WTC11 (cell line): ENCODE data around the gene TRIM40. TPM values are rescaled to one million over a fixed set of nuclear protein-coding genes. Genes with fewer than 3 reads are reported as not detected.

Experiments
- ATAC-seq: fragments of 200-7000 bp; cut with Tn5 transposase; 2 replicates; pipeline ENCODE4 v1.10.0; 2021; ENCODE audit warnings: mild to moderate bottlenecking, moderate library complexity
- CTCF ChIA-PET: fragments of 300-600 bp; sonication (Branson Sonifier 250); formaldehyde crosslinking; loops from one replicate; lab custom pipeline; 2021; ENCODE audit warnings: antibody characterized with exemption; lab: Charles Lee
- POLR2A ChIA-PET: fragments of 350-600 bp; sonication (Branson Sonifier 250); formaldehyde crosslinking; loops from one replicate; lab custom pipeline; 2021; ENCODE audit warnings: antibody characterized with exemption; lab: Charles Lee
- DNase-seq: peaks from one replicate; pipeline ENCODE4 v3.0.0; 2021; ENCODE audit warnings: low spot score
- H3K27ac Mint-ChIP-seq: 2 replicates; pipeline ENCODE4 v1.8.0; 2021; ENCODE audit warnings: mixed read lengths
- H3K27me3 Mint-ChIP-seq: 2 replicates; pipeline ENCODE4 v1.8.0; 2021; ENCODE audit warnings: low read depth, mild to moderate bottlenecking, moderate library complexity, mixed read lengths
- H3K36me3 Mint-ChIP-seq: 2 replicates; pipeline ENCODE4 v1.8.0; 2021; ENCODE audit warnings: mixed read lengths
- H3K4me1 Mint-ChIP-seq: 2 replicates; pipeline ENCODE4 v1.8.0; 2022; ENCODE audit warnings: mixed read lengths
- H3K4me3 Mint-ChIP-seq: 2 replicates; pipeline ENCODE4 v1.8.0; 2021; ENCODE audit warnings: mild to moderate bottlenecking, moderate library complexity, mixed read lengths
- H3K9me3 Mint-ChIP-seq: 2 replicates; pipeline ENCODE4 v1.8.0; 2021; ENCODE audit warnings: mixed read lengths
- EMX1 ChIP-seq: fragments of 250-450 bp; sonication (Bioruptor Pico); IDR thresholded peaks from 2 replicates; pipeline ENCODE4 v1.8.0; 2021; ENCODE audit warnings: mild to moderate bottlenecking
- ETV6 ChIP-seq: sonication (generic); formaldehyde crosslinking; IDR thresholded peaks from 2 replicates; pipeline ENCODE4 v1.8.1; 2022; ENCODE audit warnings: mild to moderate bottlenecking, missing genetic modification reagents
- IRF2 ChIP-seq: sonication (generic); formaldehyde crosslinking; IDR thresholded peaks from 2 replicates; pipeline ENCODE4 v1.8.0; 2022; ENCODE audit warnings: low read depth, missing genetic modification reagents, borderline replicate concordance
- NFE2L1 ChIP-seq: sonication (generic); formaldehyde crosslinking; IDR thresholded peaks from 2 replicates; pipeline ENCODE4 v1.8.1; 2023; ENCODE audit warnings: missing genetic modification reagents
- NFYB ChIP-seq: sonication (generic); formaldehyde crosslinking; conservative IDR thresholded peaks from 2 replicates; pipeline ENCODE4 v1.8.0; 2022; ENCODE audit warnings: low read depth, missing genetic modification reagents
- NR2C2 ChIP-seq: sonication (generic); formaldehyde crosslinking; IDR thresholded peaks from 2 replicates; pipeline ENCODE4 v1.8.0; 2022; ENCODE audit warnings: mild to moderate bottlenecking, missing genetic modification reagents
- OVOL2 ChIP-seq: fragments of 250-450 bp; sonication (Bioruptor Pico); IDR thresholded peaks from 2 replicates; pipeline ENCODE4 v1.9.0; 2021; ENCODE audit warnings: mild to moderate bottlenecking, borderline replicate concordance
- SMAD3 ChIP-seq: sonication (generic); formaldehyde crosslinking; IDR thresholded peaks from 2 replicates; pipeline ENCODE4 v1.8.0; 2022; ENCODE audit warnings: missing genetic modification reagents, mild to moderate bottlenecking, borderline replicate concordance
- SP1 ChIP-seq: sonication (generic); formaldehyde crosslinking; conservative IDR thresholded peaks from 2 replicates; pipeline ENCODE4 v1.8.1; 2022; ENCODE audit warnings: missing genetic modification reagents
- ZNF121 ChIP-seq: sonication (generic); formaldehyde crosslinking; IDR thresholded peaks from 2 replicates; pipeline ENCODE4 v1.8.0; 2023; ENCODE audit warnings: missing genetic modification reagents
- ZNF263 ChIP-seq: sonication (generic); formaldehyde crosslinking; IDR thresholded peaks from 2 replicates; pipeline ENCODE4 v1.8.1; 2022; ENCODE audit warnings: low read depth, mild to moderate bottlenecking, moderate library complexity, missing genetic modification reagents
- total RNA-seq: library from RNA; stranded (reverse); gene quantifications from 3 replicates; pipeline ENCODE4 v1.2.3, GENCODE V29; 2021
- TF ChIP-seq, protein P1 (sequence below): fragments of 200-600 bp; IDR thresholded peaks from 2 replicates; pipeline ENCODE4 v1.8.0; 2022; ENCODE audit warnings: antibody characterized with exemption
- TF ChIP-seq, protein P2 (sequence below): sonication (generic); formaldehyde crosslinking; IDR thresholded peaks from 2 replicates; pipeline ENCODE4 v1.8.1; 2022; ENCODE audit warnings: low read depth, missing genetic modification reagents, borderline replicate concordance
- TF ChIP-seq, protein P3 (sequence below): sonication (generic); formaldehyde crosslinking; IDR thresholded peaks from 2 replicates; pipeline ENCODE4 v1.8.1; 2023; ENCODE audit warnings: mild to moderate bottlenecking, missing genetic modification reagents, moderate library complexity
- TF ChIP-seq, protein P4 (sequence below): sonication (generic); formaldehyde crosslinking; conservative IDR thresholded peaks from 2 replicates; pipeline ENCODE4 v1.8.1; 2022; ENCODE audit warnings: mild to moderate bottlenecking, missing genetic modification reagents
- TF ChIP-seq, protein P5 (sequence below): sonication (generic); formaldehyde crosslinking; IDR thresholded peaks from 2 replicates; pipeline ENCODE4 v1.8.0; 2022; ENCODE audit warnings: mild to moderate bottlenecking, missing genetic modification reagents
- TF ChIP-seq, protein P6 (sequence below): sonication (generic); formaldehyde crosslinking; IDR thresholded peaks from 2 replicates; pipeline ENCODE4 v1.8.1; 2023; ENCODE audit warnings: mild to moderate bottlenecking, moderate library complexity, missing genetic modification reagents
- TF ChIP-seq, protein P7 (sequence below): sonication (generic); formaldehyde crosslinking; IDR thresholded peaks from 2 replicates; pipeline ENCODE4 v1.8.0; 2023; ENCODE audit warnings: mild to moderate bottlenecking, missing genetic modification reagents
- TF ChIP-seq, protein P8 (sequence below): sonication (generic); formaldehyde crosslinking; IDR thresholded peaks from 2 replicates; pipeline ENCODE4 v1.8.1; 2023; ENCODE audit warnings: mild to moderate bottlenecking, missing genetic modification reagents

Gene TRIM40
- total RNA-seq, 1 experiment from 2014 or later = not detected

DNA sequence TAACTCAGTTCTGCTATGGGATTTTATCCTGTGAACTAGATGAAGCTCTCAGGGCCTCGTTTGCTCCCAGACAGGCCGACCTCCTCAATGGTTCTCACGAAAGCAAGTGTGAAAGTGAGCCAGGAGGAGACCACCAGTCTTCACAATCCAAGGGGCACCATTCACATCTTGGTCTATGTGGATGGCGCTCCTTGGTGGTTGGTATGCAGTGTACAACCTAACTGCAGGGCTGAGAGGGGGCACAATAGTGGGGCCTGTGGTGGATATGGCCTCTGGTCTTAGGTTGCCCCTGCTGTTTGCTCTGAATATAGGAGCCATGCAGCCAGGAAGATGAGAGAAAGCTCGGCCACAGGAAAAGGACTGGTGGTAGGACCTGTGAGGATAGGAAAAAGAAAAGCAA is 52.6 kb downstream of the TRIM40 start:
- H3K9me3 Mint-ChIP-seq = no peaks in the 10 kb centered on the region
- no peaks in the 10 kb centered on the region; the same call in 1 of the 2 replicates for H3K27me3 Mint-ChIP-seq
- peaks cover 56% of the 10 kb centered on the region for H3K36me3 Mint-ChIP-seq
- CTCF ChIA-PET = interaction anchor here (1.0 to 1.1 kb wide), 2 partner anchors 57 kb away, joined by 3 read pairs; no protein-coding TSS in a partner anchor
- ATAC-seq = no peak
- peak overlapping the region; percentile 5; the same call in 1 of the 2 replicates for H3K27ac Mint-ChIP-seq
- no peak overlapping the region for H3K4me3 Mint-ChIP-seq
- no peaks in the 10 kb centered on the region for H3K4me1 Mint-ChIP-seq
- TF ChIP-seq, protein P1, sequence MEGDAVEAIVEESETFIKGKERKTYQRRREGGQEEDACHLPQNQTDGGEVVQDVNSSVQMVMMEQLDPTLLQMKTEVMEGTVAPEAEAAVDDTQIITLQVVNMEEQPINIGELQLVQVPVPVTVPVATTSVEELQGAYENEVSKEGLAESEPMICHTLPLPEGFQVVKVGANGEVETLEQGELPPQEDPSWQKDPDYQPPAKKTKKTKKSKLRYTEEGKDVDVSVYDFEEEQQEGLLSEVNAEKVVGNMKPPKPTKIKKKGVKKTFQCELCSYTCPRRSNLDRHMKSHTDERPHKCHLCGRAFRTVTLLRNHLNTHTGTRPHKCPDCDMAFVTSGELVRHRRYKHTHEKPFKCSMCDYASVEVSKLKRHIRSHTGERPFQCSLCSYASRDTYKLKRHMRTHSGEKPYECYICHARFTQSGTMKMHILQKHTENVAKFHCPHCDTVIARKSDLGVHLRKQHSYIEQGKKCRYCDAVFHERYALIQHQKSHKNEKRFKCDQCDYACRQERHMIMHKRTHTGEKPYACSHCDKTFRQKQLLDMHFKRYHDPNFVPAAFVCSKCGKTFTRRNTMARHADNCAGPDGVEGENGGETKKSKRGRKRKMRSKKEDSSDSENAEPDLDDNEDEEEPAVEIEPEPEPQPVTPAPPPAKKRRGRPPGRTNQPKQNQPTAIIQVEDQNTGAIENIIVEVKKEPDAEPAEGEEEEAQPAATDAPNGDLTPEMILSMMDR = no peak
- no peak for TF ChIP-seq ETV6 (CRISPR knock-in tag)
- no peak for TF ChIP-seq ZNF121 (CRISPR knock-in tag)
- TF ChIP-seq, protein P2, sequence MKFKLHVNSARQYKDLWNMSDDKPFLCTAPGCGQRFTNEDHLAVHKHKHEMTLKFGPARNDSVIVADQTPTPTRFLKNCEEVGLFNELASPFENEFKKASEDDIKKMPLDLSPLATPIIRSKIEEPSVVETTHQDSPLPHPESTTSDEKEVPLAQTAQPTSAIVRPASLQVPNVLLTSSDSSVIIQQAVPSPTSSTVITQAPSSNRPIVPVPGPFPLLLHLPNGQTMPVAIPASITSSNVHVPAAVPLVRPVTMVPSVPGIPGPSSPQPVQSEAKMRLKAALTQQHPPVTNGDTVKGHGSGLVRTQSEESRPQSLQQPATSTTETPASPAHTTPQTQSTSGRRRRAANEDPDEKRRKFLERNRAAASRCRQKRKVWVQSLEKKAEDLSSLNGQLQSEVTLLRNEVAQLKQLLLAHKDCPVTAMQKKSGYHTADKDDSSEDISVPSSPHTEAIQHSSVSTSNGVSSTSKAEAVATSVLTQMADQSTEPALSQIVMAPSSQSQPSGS (CRISPR knock-in tag) = no peak
- TF ChIP-seq, all 79 proteins: peak for 0
- DNase-seq = no peak
- POLR2A ChIA-PET = no interaction called here

DNA sequence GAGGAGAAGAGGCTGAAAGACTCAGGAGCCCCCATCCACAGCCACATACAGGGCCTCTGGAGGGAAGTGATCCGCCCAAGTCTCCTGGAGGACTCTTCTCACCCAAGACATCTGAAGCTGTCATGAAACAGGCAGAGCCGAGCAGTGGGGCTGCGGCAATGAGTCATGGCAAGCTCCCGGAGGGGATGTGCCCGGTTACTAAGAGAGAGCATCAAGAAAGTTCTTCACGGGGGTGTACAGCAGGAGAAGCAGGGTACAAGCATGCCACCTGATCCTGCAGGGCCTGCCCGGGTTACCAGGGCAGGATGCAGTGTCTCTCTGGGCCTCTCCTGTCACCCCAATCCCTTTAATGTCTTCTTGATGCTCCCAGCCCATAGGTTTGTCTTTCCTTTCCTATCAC is 56.1 kb downstream of the TRIM40 start:
- TF ChIP-seq IRF2 (CRISPR knock-in tag) (no peak), ETV6 (CRISPR knock-in tag) (no peak), SP1 (CRISPR knock-in tag) (no peak), OVOL2 (CRISPR knock-in tag) (no peak), NR2C2 (no peak)
- TF ChIP-seq, protein P3, sequence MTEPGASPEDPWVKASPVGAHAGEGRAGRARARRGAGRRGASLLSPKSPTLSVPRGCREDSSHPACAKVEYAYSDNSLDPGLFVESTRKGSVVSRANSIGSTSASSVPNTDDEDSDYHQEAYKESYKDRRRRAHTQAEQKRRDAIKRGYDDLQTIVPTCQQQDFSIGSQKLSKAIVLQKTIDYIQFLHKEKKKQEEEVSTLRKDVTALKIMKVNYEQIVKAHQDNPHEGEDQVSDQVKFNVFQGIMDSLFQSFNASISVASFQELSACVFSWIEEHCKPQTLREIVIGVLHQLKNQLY = no peak
- TF ChIP-seq, protein P4, sequence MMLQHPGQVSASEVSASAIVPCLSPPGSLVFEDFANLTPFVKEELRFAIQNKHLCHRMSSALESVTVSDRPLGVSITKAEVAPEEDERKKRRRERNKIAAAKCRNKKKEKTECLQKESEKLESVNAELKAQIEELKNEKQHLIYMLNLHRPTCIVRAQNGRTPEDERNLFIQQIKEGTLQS (CRISPR knock-in tag) = no peak
- H3K9me3 Mint-ChIP-seq = no peaks in the 10 kb centered on the region
- H3K4me3 Mint-ChIP-seq = no peak overlapping the region
- no peaks in the 10 kb centered on the region for H3K27me3 Mint-ChIP-seq
- H3K27ac Mint-ChIP-seq = no peak overlapping the region
- no peak for DNase-seq
- CTCF ChIA-PET = no interaction called here
- no peaks in the 10 kb centered on the region for H3K4me1 Mint-ChIP-seq
- peaks cover 46% of the 10 kb centered on the region for H3K36me3 Mint-ChIP-seq
- no peak for ATAC-seq
- POLR2A ChIA-PET = no interaction called here

DNA sequence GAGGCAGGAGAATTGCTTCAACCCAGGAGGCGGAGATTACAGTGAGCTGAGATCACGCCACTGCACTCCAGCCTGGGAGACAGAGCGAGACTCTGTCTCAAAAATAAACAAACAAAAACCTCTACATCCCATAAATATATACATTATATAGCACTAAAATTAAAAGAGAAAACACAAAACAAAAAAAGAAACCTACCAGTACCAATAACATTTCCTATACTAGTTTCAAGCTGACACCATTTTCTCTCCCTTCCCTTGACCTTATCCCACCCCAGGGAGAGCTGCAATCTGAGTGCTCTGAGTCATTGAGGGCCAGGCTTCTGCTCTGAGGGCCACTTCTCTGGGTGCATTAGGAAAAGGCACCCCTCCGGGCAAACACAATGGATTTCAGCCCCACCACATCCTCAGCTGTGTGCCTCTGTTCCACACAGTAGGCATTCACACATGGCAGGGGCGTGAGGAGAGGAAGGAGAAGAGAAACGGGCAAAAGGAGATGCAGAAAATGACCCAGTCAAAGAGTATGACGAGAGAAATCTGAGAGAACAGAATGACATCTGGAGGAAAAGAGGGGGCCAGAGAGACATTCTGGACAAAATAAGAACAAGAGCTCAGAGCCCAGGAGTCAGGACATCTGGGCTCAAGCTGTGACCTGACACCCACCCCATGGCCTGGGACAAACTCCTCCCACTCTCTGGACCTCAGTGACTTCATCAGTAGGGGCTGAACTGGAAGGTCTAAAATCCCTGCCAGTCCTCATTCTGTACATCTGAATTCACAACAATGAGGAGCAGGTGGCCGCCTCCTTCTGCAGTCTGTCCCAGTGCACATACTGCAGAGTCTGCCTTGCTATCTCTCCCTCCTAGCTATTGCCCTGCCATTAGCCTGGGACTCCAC is 59.1 kb downstream of the TRIM40 start:
- Mint-ChIP-seq H3K27me3 (no peaks in the 10 kb centered on the region), H3K36me3 (peaks cover 44% of the 10 kb centered on the region), H3K4me1 (0 out of 2 replicates have a peak, but pooled peaks cover under 1% of the 10 kb centered on the region), H3K27ac (no peak overlapping the region), H3K4me3 (no peak overlapping the region), H3K9me3 (no peaks in the 10 kb centered on the region)
- ChIA-PET CTCF (interaction anchor here (1.1 to 1.4 kb wide), 2 partner anchors 24 to 64 kb away, joined by 4 to 5 read pairs; no protein-coding TSS in a partner anchor), POLR2A (no interaction called here)
- ATAC-seq = no peak
- DNase-seq = no peak
- TF ChIP-seq, protein P5, sequence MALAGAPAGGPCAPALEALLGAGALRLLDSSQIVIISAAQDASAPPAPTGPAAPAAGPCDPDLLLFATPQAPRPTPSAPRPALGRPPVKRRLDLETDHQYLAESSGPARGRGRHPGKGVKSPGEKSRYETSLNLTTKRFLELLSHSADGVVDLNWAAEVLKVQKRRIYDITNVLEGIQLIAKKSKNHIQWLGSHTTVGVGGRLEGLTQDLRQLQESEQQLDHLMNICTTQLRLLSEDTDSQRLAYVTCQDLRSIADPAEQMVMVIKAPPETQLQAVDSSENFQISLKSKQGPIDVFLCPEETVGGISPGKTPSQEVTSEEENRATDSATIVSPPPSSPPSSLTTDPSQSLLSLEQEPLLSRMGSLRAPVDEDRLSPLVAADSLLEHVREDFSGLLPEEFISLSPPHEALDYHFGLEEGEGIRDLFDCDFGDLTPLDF (CRISPR knock-in tag) = no peak
- TF ChIP-seq, protein P6, sequence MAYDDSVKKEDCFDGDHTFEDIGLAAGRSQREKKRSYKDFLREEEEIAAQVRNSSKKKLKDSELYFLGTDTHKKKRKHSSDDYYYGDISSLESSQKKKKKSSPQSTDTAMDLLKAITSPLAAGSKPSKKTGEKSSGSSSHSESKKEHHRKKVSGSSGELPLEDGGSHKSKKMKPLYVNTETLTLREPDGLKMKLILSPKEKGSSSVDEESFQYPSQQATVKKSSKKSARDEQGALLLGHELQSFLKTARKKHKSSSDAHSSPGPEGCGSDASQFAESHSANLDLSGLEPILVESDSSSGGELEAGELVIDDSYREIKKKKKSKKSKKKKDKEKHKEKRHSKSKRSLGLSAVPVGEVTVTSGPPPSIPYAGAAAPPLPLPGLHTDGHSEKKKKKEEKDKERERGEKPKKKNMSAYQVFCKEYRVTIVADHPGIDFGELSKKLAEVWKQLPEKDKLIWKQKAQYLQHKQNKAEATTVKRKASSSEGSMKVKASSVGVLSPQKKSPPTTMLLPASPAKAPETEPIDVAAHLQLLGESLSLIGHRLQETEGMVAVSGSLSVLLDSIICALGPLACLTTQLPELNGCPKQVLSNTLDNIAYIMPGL = no peak
- TF ChIP-seq SMAD3 (CRISPR knock-in tag) (no peak), EMX1 (CRISPR knock-in tag) (no peak), ZNF263 (CRISPR knock-in tag) (no peak), NFYB (CRISPR knock-in tag) (no peak), NFE2L1 (CRISPR knock-in tag) (no peak)
- TF ChIP-seq, protein P7, sequence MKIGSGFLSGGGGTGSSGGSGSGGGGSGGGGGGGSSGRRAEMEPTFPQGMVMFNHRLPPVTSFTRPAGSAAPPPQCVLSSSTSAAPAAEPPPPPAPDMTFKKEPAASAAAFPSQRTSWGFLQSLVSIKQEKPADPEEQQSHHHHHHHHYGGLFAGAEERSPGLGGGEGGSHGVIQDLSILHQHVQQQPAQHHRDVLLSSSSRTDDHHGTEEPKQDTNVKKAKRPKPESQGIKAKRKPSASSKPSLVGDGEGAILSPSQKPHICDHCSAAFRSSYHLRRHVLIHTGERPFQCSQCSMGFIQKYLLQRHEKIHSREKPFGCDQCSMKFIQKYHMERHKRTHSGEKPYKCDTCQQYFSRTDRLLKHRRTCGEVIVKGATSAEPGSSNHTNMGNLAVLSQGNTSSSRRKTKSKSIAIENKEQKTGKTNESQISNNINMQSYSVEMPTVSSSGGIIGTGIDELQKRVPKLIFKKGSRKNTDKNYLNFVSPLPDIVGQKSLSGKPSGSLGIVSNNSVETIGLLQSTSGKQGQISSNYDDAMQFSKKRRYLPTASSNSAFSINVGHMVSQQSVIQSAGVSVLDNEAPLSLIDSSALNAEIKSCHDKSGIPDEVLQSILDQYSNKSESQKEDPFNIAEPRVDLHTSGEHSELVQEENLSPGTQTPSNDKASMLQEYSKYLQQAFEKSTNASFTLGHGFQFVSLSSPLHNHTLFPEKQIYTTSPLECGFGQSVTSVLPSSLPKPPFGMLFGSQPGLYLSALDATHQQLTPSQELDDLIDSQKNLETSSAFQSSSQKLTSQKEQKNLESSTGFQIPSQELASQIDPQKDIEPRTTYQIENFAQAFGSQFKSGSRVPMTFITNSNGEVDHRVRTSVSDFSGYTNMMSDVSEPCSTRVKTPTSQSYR (CRISPR knock-in tag) = no peak
- TF ChIP-seq, protein P8, sequence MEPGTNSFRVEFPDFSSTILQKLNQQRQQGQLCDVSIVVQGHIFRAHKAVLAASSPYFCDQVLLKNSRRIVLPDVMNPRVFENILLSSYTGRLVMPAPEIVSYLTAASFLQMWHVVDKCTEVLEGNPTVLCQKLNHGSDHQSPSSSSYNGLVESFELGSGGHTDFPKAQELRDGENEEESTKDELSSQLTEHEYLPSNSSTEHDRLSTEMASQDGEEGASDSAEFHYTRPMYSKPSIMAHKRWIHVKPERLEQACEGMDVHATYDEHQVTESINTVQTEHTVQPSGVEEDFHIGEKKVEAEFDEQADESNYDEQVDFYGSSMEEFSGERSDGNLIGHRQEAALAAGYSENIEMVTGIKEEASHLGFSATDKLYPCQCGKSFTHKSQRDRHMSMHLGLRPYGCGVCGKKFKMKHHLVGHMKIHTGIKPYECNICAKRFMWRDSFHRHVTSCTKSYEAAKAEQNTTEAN (CRISPR knock-in tag) = no peak
